Measurements from ENCODE around the gene PPCDC. TPM values are rescaled to one million over a fixed set of nuclear protein-coding genes. Genes with fewer than 3 reads are reported as not detected.

Gene PPCDC
- total and polyA plus RNA-seq, 2 of the 4 experiments (the other 2 are of a cell fraction): 13.3 to 16.3 TPM

DNA sequence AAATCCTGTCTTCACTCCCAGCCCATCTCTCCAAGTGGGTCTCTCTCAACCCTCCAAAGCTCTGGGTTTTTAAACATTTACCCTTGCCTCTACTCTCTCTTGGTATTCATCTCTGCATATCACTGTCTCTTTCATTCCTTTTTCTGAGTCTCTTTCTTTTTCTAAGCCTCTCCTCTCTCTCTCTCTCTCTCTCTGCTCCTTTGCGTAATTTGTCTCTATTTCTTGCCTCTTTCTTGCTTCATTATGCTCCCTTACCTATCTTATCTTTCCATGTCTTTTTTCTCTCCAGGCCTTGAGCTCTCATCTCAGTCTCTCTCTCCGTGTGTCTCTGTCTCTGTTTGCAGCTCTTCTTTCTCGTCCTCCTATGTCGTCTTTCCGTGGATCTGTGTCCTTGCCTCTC lies 28.7 kb upstream of the PPCDC start:
- Histone ChIP-seq H3K27ac (ENCODE audit: insufficient read depth, low read length) (no peak overlapping the region), H3K9ac (ENCODE audit: low read depth, low read length) (no peak overlapping the region), H4K8ac (ENCODE audit: low read depth in 2 of 2, low read length in 2 of 2) (no peak overlapping the region), H3K36me3 (ENCODE audit: control insufficient read depth, insufficient read depth, low read length) (no peaks in the 10 kb centered on the region), H4K20me1 (ENCODE audit: insufficient read depth, low read length) (no peaks in the 10 kb centered on the region; the same call in 1 of the 2 replicates), H3K14ac (replicated peaks; ENCODE audit: low read depth, low read length) (no peak overlapping the region), H2BK5ac (ENCODE audit: low read depth, low read length, poor library complexity, severe bottlenecking) (no peak overlapping the region), H2BK20ac (ENCODE audit: low read depth, low read length) (no peak overlapping the region), H4K91ac (ENCODE audit: insufficient read depth, low read depth, low read length) (no peak overlapping the region), H2BK15ac (ENCODE audit: low read depth, low read length) (no peak overlapping the region), H3K4me1 (ENCODE audit: control insufficient read depth, insufficient read depth, low read length) (no peaks in the 10 kb centered on the region), H3K23ac (ENCODE audit: low read depth, low read length) (no peak overlapping the region), H3K79me1 (ENCODE audit: low read depth in 1 of 2, low read length in 2 of 2) (no peaks in the 10 kb centered on the region), H3K56ac (ENCODE audit: extremely low read depth, insufficient read depth, low read length) (no peak overlapping the region), H3K27me3 (ENCODE audit: control insufficient read depth, insufficient read depth, low read length) (peaks cover 26% of the 10 kb centered on the region), H2BK120ac (ENCODE audit: low read depth, low read length) (no peak overlapping the region), H3K4me3 (ENCODE audit: insufficient read depth, low read depth, low read length) (no peak overlapping the region), H2AK5ac (ENCODE audit: low read depth, low read length) (no peak overlapping the region), H3K9me1 (ENCODE audit: insufficient read depth, low read length) (no peaks in the 10 kb centered on the region), H4K5ac (ENCODE audit: low read depth, low read length) (no peak overlapping the region), H3K9me3 (ENCODE audit: control insufficient read depth, insufficient read depth, low read length) (peaks cover 4% of the 10 kb centered on the region; the same call in 1 of the 2 replicates), H3K18ac (ENCODE audit: low read depth, low read length) (no peak overlapping the region), H2AFZ (replicated peaks; ENCODE audit: low read length, poor library complexity) (no peak overlapping the region), H3K4me2 (ENCODE audit: low read depth, low read length) (no peak overlapping the region), H2AK9ac (replicated peaks; ENCODE audit: low read depth, low read length, poor library complexity) (no peak overlapping the region), H3K4ac (ENCODE audit: low read depth, low read length) (no peak overlapping the region)
- in situ Hi-C loops (cut with MboI; ENCODE audit: low sequenced_read_pairs) (no loop called here), intact Hi-C loops (cut with micrococcal nuclease) (no loop called here), dilution Hi-C loops (cut with HindIII; ENCODE audit: low sequenced_read_pairs, unreplicated experiment) (no loop called here)
- no TSS peak for BruUV-seq (replicated peaks)
- DNase-seq (no peak), ATAC-seq (ENCODE audit: low read depth) (no peak)
- CTCF ChIA-PET: no interaction called here
- WGBS, 2 experiments (ENCODE audit: extremely low coverage in 2 of 2, insufficient read length in 1 of 2): 24% methylated on average over 5 of the region's 5 CpGs; no CpG with 5 or more reads in 1 of the 2 experiments
- TF ChIP-seq NFE2L2 (IDR thresholded peaks at IDR 0.05; ENCODE audit: low read depth, low read length) (no peak), BHLHE40 (IDR thresholded peaks at IDR 0.05; ENCODE audit: low read depth, low read length) (no peak), SMC3 (IDR thresholded peaks at IDR 0.05; ENCODE audit: low read depth, low read length) (no peak), POLR2A (IDR thresholded peaks at IDR 0.05; ENCODE audit: low read depth, low read length) (no peak), MAFK (IDR thresholded peaks at IDR 0.05; ENCODE audit: low read depth, low read length) (no peak), CHD1 (IDR thresholded peaks at IDR 0.05; ENCODE audit: low read depth, low read length) (no peak), MXI1 (IDR thresholded peaks at IDR 0.05; ENCODE audit: borderline replicate concordance, low read depth, low read length) (no peak), MAZ (IDR thresholded peaks at IDR 0.05; ENCODE audit: borderline replicate concordance, low read depth, low read length) (no peak), CEBPB (IDR thresholded peaks at IDR 0.05; ENCODE audit: low read depth, low read length) (no peak)
- POLR2A ChIA-PET (ENCODE audit: unreplicated experiment): no interaction called here
